AG04450 (cell line): ENCODE data around the gene AK9. TPM values are rescaled to one million over a fixed set of nuclear protein-coding genes. Genes with fewer than 3 reads are reported as not detected.
A peak's percentile ranks its signal among the peaks of the same experiment; 100 is the strongest.
"Not testable (repeated sequence)": the region's sequence is repeated elsewhere in the genome, so short reads cannot be mapped to it uniquely, and the experiment has no call there.

Experiments used
- CTCF ChIA-PET: fragments of 300-600, 350-600 bp; formaldehyde crosslinking; extraction: SDS; loops from one replicate; lab custom pipeline; 2022; ENCODE audit warnings: antibody characterized with exemption, inconsistent platforms; lab: Charles Lee
- POLR2A ChIA-PET: fragments of 350-600 bp; formaldehyde crosslinking; extraction: SDS; loops from one replicate; lab custom pipeline; 2021; ENCODE audit warnings: antibody characterized with exemption, inconsistent platforms; lab: Yijun Ruan, JAX
- DNase-seq: peaks from one replicate; pipeline ENCODE4 v3.0.0-alpha.2; 2011; ENCODE audit warnings: low read depth, low spot score
- H3K27ac ChIP-seq: one replicate; pipeline ENCODE4 v1.5.1; 2012; ENCODE audit warnings: low read depth, low read length, control low read depth
- H3K27me3 ChIP-seq: one replicate; pipeline ENCODE4 v1.6.0; 2012; ENCODE audit warnings: low read length; ENCODE audit not compliant: control insufficient read depth, insufficient read depth
- H3K4me3 ChIP-seq: 2 replicates; pipeline ENCODE4 v1.5.1; 2011; ENCODE audit warnings: mild to moderate bottlenecking, low read depth, low read length, control low read depth
- H3K9me3 ChIP-seq: 2 replicates; pipeline ENCODE4 v1.5.1; 2012; ENCODE audit warnings: low read length; ENCODE audit not compliant: control insufficient read depth, insufficient read depth
- CTCF ChIP-seq: IDR thresholded peaks from 2 replicates; pipeline ENCODE4 v1.5.1; 2011; ENCODE audit warnings: low read depth, low read length, control low read depth, inconsistent platforms
- polyA plus RNA-seq: library from polyadenylated mRNA; depleted of rRNA; stranded (reverse); fragments of >200 nt; gene quantifications from 2 replicates; pipeline ENCODE4 v1.2.3, GENCODE V29; 2011

Gene AK9
- polyA plus RNA-seq, 1 experiment = 3.6 TPM

GRCh38 chr6:109606359-109606758, 84.6 kb downstream of the AK9 start:
- H3K9me3 ChIP-seq = no peaks in the 10 kb centered on the region
- ChIA-PET POLR2A (no interaction called here), CTCF (no interaction called here)
- no peaks in the 10 kb centered on the region for H3K27me3 ChIP-seq
- no peak for TF ChIP-seq CTCF
- no peak for DNase-seq
- no peak overlapping the region for H3K27ac ChIP-seq
- H3K4me3 ChIP-seq = no peak overlapping the region

- DNase-seq = no peak
- CTCF ChIA-PET = interaction anchor here (0.7 to 2.8 kb wide), 4 partner anchors 9 to 444 kb away, joined by 3 to 19 read pairs (median 4); no protein-coding TSS in a partner anchor
- TF ChIP-seq CTCF = peak; percentile 57
- POLR2A ChIA-PET = no interaction called here
- Histone ChIP-seq H3K27ac (no peak overlapping the region), H3K4me3 (no peak overlapping the region), H3K27me3 (no peaks in the 10 kb centered on the region), H3K9me3 (no peaks in the 10 kb centered on the region)
Measured at GRCh38 chr6:109595998-109596397, 95.0 kb downstream of the AK9 start.

GRCh38 chr6:109580519-109580918, 110.5 kb downstream of the AK9 start:
- no peaks in the 10 kb centered on the region for H3K27me3 ChIP-seq
- ChIA-PET CTCF (no interaction called here), POLR2A (no interaction called here)
- H3K27ac ChIP-seq = no peak overlapping the region
- no peak for TF ChIP-seq CTCF
- DNase-seq = no peak
- no peaks in the 10 kb centered on the region for H3K9me3 ChIP-seq
- H3K4me3 ChIP-seq = no peak overlapping the region

- H3K27ac ChIP-seq = no peak overlapping the region
- POLR2A ChIA-PET = no interaction called here
- H3K27me3 ChIP-seq = no peaks in the 10 kb centered on the region
- H3K9me3 ChIP-seq = no peaks in the 10 kb centered on the region
- no peak for DNase-seq
- CTCF ChIA-PET = no interaction called here
- no peak overlapping the region for H3K4me3 ChIP-seq
- TF ChIP-seq CTCF = no peak
Measured at GRCh38 chr6:109579361-109579760, 111.6 kb downstream of the AK9 start.

GRCh38 chr6:109569901-109570300, 121.1 kb downstream of the AK9 start:
- CTCF ChIA-PET = not testable (repeated sequence)

GRCh38 chr6:109561844-109562243, 129.2 kb downstream of the AK9 start:
- no peak overlapping the region for H3K4me3 ChIP-seq
- DNase-seq = no peak
- H3K27me3 ChIP-seq = no peaks in the 10 kb centered on the region
- no peak for TF ChIP-seq CTCF
- H3K9me3 ChIP-seq = no peaks in the 10 kb centered on the region
- ChIA-PET CTCF (no interaction called here), POLR2A (no interaction called here)
- H3K27ac ChIP-seq = no peak overlapping the region

More at GRCh38 chr6:109569901-109570300, 121.1 kb downstream of the AK9 start:
- POLR2A ChIA-PET, H3K9me3 ChIP-seq, H3K27ac ChIP-seq, H3K4me3 ChIP-seq, H3K27me3 ChIP-seq, DNase-seq: not testable (repeated sequence)
